K562 (cell line): ENCODE results near the gene C11orf54. TPM values are rescaled to one million over a fixed set of nuclear protein-coding genes. Genes with fewer than 3 reads are reported as not detected.

ENCODE experiments used
- ATAC-seq: fragments of 200-7000 bp; cut with Tn5 transposase; 3 replicates; pipeline ENCODE4 v1.9.1; 2020; ENCODE audit warnings: moderate library complexity
- BruUV-seq: library from RNA; stranded (reverse); fragments of 400-500 nt; replicated peaks from 2 replicates; lab custom pipeline; 2021; lab: Mats Ljungman, UMichigan
- CTCF ChIA-PET: fragments of 300-600 bp; formaldehyde crosslinking; extraction: SDS; loops from one replicate; lab custom pipeline; 2021; ENCODE audit warnings: low intra/inter-chr PET ratio; lab: Yijun Ruan, JAX
- POLR2A ChIA-PET: fragments of 300-600, 350-650 bp; sonication (Branson Sonifier 250); formaldehyde crosslinking; extraction: SDS; loops from one replicate; lab custom pipeline; 2021; ENCODE audit warnings: antibody characterized with exemption, inconsistent platforms; lab: Yijun Ruan, JAX
- DNase-seq, 4 experiments: peaks; one replicate each; pipeline versions ENCODE4 v3.0.0 to v3.0.0-alpha.2; 2011 to 2018; ENCODE audit warnings: low spot score in 3 of 4, mixed read lengths in 3 of 4; ENCODE audit errors: extremely low read depth in 1 of 4
- FAIRE-seq: peaks from 2 replicates; lab custom pipeline; 2011; peaks lifted over from hg19 to GRCh38; lab: Jason Lieb, UNC
- H2AFZ ChIP-seq: 2 replicates; pipeline ENCODE4 v1.6.0; 2011; ENCODE audit warnings: low read depth, low read length, control low read depth, inconsistent platforms
- H3K27ac ChIP-seq: fragments of 200-600 bp; 3 replicates; pipeline ENCODE4 v1.8.0; 2011; ENCODE audit warnings: low read depth, mild to moderate bottlenecking, control low read depth, inconsistent platforms, low read length, moderate library complexity, mixed read lengths; ENCODE audit errors: extremely low read depth
- H3K27me3 ChIP-seq, 2 experiments: fragments of 300-600 bp in 1 of 2; 2 replicates in 1 of 2; 3 replicates in 1 of 2; pipeline versions ENCODE4 v1.6.0 to v1.8.0; 2011; ENCODE audit warnings: inconsistent platforms in 2 of 2, low read length in 2 of 2, mild to moderate bottlenecking in 1 of 2, mixed read lengths in 1 of 2, moderate library complexity in 1 of 2; ENCODE audit not compliant: control insufficient read depth in 2 of 2, insufficient read depth in 2 of 2
- H3K36me3 ChIP-seq: fragments of 300-600 bp; 3 replicates; pipeline ENCODE4 v1.8.0; 2011; ENCODE audit warnings: mild to moderate bottlenecking, low read length, inconsistent platforms; ENCODE audit not compliant: control insufficient read depth, insufficient read depth
- H3K4me1 ChIP-seq, 2 experiments: fragments of 200-600 bp in 1 of 2; replicated peaks in 1 of 2; 2 replicates in 1 of 2; 3 replicates in 1 of 2; pipeline versions ENCODE4 v1.5.1 to v1.8.0; 2011; ENCODE audit warnings: inconsistent platforms in 2 of 2, low read length in 2 of 2, mild to moderate bottlenecking in 1 of 2, mixed read lengths in 1 of 2, moderate library complexity in 1 of 2; ENCODE audit not compliant: control insufficient read depth in 2 of 2, insufficient read depth in 2 of 2
- H3K4me2 ChIP-seq: 2 replicates; pipeline ENCODE4 v1.6.1; 2011; ENCODE audit warnings: low read length, control low read depth, inconsistent platforms, mixed read lengths; ENCODE audit not compliant: insufficient read depth
- H3K4me3 ChIP-seq: fragments of 200-600 bp; sonication (generic), shearing (Covaris generic); 2 replicates; pipeline ENCODE4 v1.5.1; 2016; ENCODE audit warnings: control low read depth, inconsistent platforms
- H3K79me2 ChIP-seq: fragments of 200-600 bp; 3 replicates; pipeline ENCODE4 v1.8.0; 2011; ENCODE audit warnings: low read length, inconsistent platforms; ENCODE audit not compliant: control insufficient read depth, insufficient read depth
- H3K9ac ChIP-seq, 2 experiments: 2 replicates each; pipeline versions ENCODE4 v1.6.0 to v1.6.1; 2011; ENCODE audit warnings: low read depth in 2 of 2, low read length in 2 of 2, control low read depth in 1 of 2, inconsistent platforms in 1 of 2, mild to moderate bottlenecking in 1 of 2, mixed read lengths in 1 of 2; ENCODE audit not compliant: insufficient read depth in 1 of 2
- H3K9me1 ChIP-seq: one replicate; pipeline ENCODE4 v1.6.0; 2011; ENCODE audit warnings: inconsistent platforms, mild to moderate bottlenecking, low read length, moderate library complexity; ENCODE audit not compliant: control insufficient read depth, insufficient read depth
- H3K9me3 ChIP-seq: replicated peaks from 2 replicates; pipeline ENCODE4 v1.5.1; 2011; ENCODE audit warnings: low read depth, low read length, inconsistent platforms; ENCODE audit not compliant: control insufficient read depth, insufficient read depth
- H4K20me1 ChIP-seq: replicated peaks from 2 replicates; pipeline ENCODE4 v1.6.1; 2011; ENCODE audit warnings: low read length, inconsistent platforms, mixed read lengths; ENCODE audit not compliant: control insufficient read depth, insufficient read depth
- ATF4 ChIP-seq: fragments of 450-650 bp; formaldehyde crosslinking; IDR thresholded peaks from 2 replicates; pipeline ENCODE4 v1.4.0; 2022; ENCODE audit warnings: mild to moderate bottlenecking, moderate library complexity
- C11orf30 ChIP-seq: fragments of 450-650 bp; IDR thresholded peaks from 2 replicates; pipeline ENCODE4 v1.6.1; 2016; ENCODE audit warnings: low read depth, mild to moderate bottlenecking
- CEBPB ChIP-seq: fragments of 450-650 bp; IDR thresholded peaks from 2 replicates; pipeline ENCODE4 v1.6.1; 2016; ENCODE audit warnings: missing genetic modification characterization, missing compliant biosample characterization
- CTBP1 ChIP-seq: fragments of 450-650 bp; IDR thresholded peaks from 2 replicates; pipeline ENCODE4 v1.6.1; 2016; ENCODE audit warnings: borderline replicate concordance
- HIVEP1 ChIP-seq: fragments of 250-450 bp; sonication (Bioruptor Pico); IDR thresholded peaks from 2 replicates; pipeline ENCODE4 v1.4.0; 2020; ENCODE audit warnings: mild to moderate bottlenecking
- JUND ChIP-seq, 2 experiments: IDR thresholded peaks; 2 replicates in 1 of 2; 3 replicates in 1 of 2; pipeline ENCODE4 v1.6.1; 2011; ENCODE audit warnings: borderline replicate concordance in 2 of 2, low read depth in 2 of 2, low read length in 2 of 2, improper control_type of control experiment in 1 of 2, missing biosample characterization in 1 of 2, missing genetic modification characterization in 1 of 2, missing genetic modification reagents in 1 of 2
- RFX1 ChIP-seq: fragments of 450-650 bp; IDR thresholded peaks from 2 replicates; pipeline ENCODE4 v1.6.1; 2016; ENCODE audit warnings: mild to moderate bottlenecking, moderate library complexity
- SMARCA4 ChIP-seq: fragments of 450-650 bp; IDR thresholded peaks from 2 replicates; pipeline ENCODE4 v1.6.1; 2016
- TAL1 ChIP-seq: fragments of 450-650 bp; IDR thresholded peaks from 2 replicates; pipeline ENCODE4 v1.6.1; 2016; ENCODE audit warnings: mild to moderate bottlenecking
- TCF3 ChIP-seq: sonication (generic); formaldehyde crosslinking; IDR thresholded peaks from 2 replicates; pipeline ENCODE4 v1.4.0; 2020; ENCODE audit warnings: mild to moderate bottlenecking, missing genetic modification reagents
- ZNF561 ChIP-seq: fragments of 450-650 bp; formaldehyde crosslinking; conservative IDR thresholded peaks from 2 replicates; pipeline ENCODE4 v1.4.0; 2020; ENCODE audit warnings: mild to moderate bottlenecking, moderate library complexity
- ZNF740 ChIP-seq, 3 experiments: fragments of 200-800 bp in 1 of 3; sonication (Bioruptor generic) in 1 of 3; sonication (generic) in 1 of 3; formaldehyde crosslinking in 1 of 3; IDR thresholded peaks; 2 replicates each; pipeline versions ENCODE4 v1.6.1 to v1.8.0; 2016 to 2022; ENCODE audit warnings: mild to moderate bottlenecking in 2 of 3, missing compliant biosample characterization in 2 of 3, missing genetic modification characterization in 2 of 3, missing genetic modification reagents in 1 of 3
- WGBS: fragments of 100-300 bp; shearing (Covaris generic); methylation state at CpG from one replicate; pipeline ENCODE4 v1.1.6; 2016; ENCODE audit warnings: low coverage, mixed read lengths; ENCODE audit not compliant: insufficient coverage; ENCODE audit errors: missing lambda C conversion rate; 5-methylcytosine and 5-hydroxymethylcytosine counted together
- in situ Hi-C: fragments of 300-500 bp; cut with MboI; formaldehyde crosslinking; loops from 4 replicates; pipeline ENCODE4 v1.15.0; 2018; ENCODE audit warnings: inconsistent platforms, mixed read lengths
- intact Hi-C: fragments of 100-400 bp; cut with micrococcal nuclease; formaldehyde crosslinking; loops from 2 replicates; pipeline ENCODE4 v1.14.2; 2022
- polyA plus RNA-seq, 8 experiments: library from polyadenylated mRNA; depleted of rRNA in 4 of 8; stranded (reverse) in 5 of 8; unstranded in 3 of 8; fragments of >200 nt; fragmentation: Nextera tagmentation in 2 of 8; fragmentation: Illumina TruSeq in 1 of 8; extraction: Ambion mirVana in 2 of 8; extraction: Trizol in 1 of 8; gene quantifications; 2 replicates each; pipeline versions ENCODE4 v1.2.1 to v1.2.3, GENCODE V29; 2011 to 2014; ENCODE audit warnings: inconsistent platforms in 1 of 8, missing spikeins in 1 of 8
- total RNA-seq, 7 experiments: library from RNA; depleted of rRNA in 6 of 7; stranded (reverse); fragments of >200 nt in 6 of 7; fragmentation: Illumina TruSeq in 2 of 7; extraction: Trizol in 2 of 7; gene quantifications; 2 replicates each; pipeline versions ENCODE4 v1.2.1 to v1.2.3, GENCODE V29; 2011 to 2021; ENCODE audit warnings: low replicate concordance in 1 of 7
- TF ChIP-seq, protein P1 (sequence below): sonication (generic); formaldehyde crosslinking; IDR thresholded peaks from 2 replicates; pipeline ENCODE4 v1.8.1; 2023; ENCODE audit warnings: missing genetic modification reagents, mild to moderate bottlenecking, borderline replicate concordance

The C11orf54 gene
- total and polyA plus RNA-seq, 9 of the 15 experiments (the other 6 are each of a cell fraction or from before 2014, with no cell fraction given): 13.4 to 33.0 (median 23.1) TPM

- H4K20me1 ChIP-seq: no peaks in the 10 kb centered on the region
- peaks cover 3% of the 10 kb centered on the region; the same call in 1 of the 3 replicates for H3K79me2 ChIP-seq
- peak; percentile 39; the same call in 1 of the 2 replicates for TF ChIP-seq C11orf30
- peak; percentile 59 for TF ChIP-seq RFX1
- 0 out of 2 replicates have a peak, but pooled peaks have one; percentile 11 for TF ChIP-seq SMARCA4
- TF ChIP-seq, protein P1, sequence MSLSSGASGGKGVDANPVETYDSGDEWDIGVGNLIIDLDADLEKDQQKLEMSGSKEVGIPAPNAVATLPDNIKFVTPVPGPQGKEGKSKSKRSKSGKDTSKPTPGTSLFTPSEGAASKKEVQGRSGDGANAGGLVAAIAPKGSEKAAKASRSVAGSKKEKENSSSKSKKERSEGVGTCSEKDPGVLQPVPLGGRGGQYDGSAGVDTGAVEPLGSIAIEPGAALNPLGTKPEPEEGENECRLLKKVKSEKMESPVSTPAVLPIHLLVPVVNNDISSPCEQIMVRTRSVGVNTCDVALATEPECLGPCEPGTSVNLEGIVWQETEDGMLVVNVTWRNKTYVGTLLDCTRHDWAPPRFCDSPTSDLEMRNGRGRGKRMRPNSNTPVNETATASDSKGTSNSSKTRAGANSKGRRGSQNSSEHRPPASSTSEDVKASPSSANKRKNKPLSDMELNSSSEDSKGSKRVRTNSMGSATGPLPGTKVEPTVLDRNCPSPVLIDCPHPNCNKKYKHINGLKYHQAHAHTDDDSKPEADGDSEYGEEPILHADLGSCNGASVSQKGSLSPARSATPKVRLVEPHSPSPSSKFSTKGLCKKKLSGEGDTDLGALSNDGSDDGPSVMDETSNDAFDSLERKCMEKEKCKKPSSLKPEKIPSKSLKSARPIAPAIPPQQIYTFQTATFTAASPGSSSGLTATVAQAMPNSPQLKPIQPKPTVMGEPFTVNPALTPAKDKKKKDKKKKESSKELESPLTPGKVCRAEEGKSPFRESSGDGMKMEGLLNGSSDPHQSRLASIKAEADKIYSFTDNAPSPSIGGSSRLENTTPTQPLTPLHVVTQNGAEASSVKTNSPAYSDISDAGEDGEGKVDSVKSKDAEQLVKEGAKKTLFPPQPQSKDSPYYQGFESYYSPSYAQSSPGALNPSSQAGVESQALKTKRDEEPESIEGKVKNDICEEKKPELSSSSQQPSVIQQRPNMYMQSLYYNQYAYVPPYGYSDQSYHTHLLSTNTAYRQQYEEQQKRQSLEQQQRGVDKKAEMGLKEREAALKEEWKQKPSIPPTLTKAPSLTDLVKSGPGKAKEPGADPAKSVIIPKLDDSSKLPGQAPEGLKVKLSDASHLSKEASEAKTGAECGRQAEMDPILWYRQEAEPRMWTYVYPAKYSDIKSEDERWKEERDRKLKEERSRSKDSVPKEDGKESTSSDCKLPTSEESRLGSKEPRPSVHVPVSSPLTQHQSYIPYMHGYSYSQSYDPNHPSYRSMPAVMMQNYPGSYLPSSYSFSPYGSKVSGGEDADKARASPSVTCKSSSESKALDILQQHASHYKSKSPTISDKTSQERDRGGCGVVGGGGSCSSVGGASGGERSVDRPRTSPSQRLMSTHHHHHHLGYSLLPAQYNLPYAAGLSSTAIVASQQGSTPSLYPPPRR: no peak
- TF ChIP-seq HIVEP1 (CRISPR knock-in tag): no peak
- peak; percentile 56 for TF ChIP-seq ATF4
- TF ChIP-seq CTBP1: 0 out of 2 replicates have a peak, but pooled peaks have one; percentile 18
- peak; percentile 29; the same call in 1 of the 2 replicates for TF ChIP-seq JUND (IDR thresholded peaks at IDR 0.05; ENCODE audit: borderline replicate concordance, low read depth, low read length)
- no peak for TF ChIP-seq JUND (tag; IDR thresholded peaks at IDR 0.05; ENCODE audit: borderline replicate concordance, low read depth, low read length)
- peak; percentile 88 for TF ChIP-seq CEBPB
- TF ChIP-seq ZNF561 (CRISPR knock-in tag): no peak
- TF ChIP-seq ZNF740 (CRISPR knock-in tag; IDR thresholded peaks at IDR 0.05): no peak
- TF ChIP-seq ZNF740 (tag; IDR thresholded peaks at IDR 0.05): no peak
- peak; percentile 49 for TF ChIP-seq TCF3 (CRISPR knock-in tag)
- TF ChIP-seq TAL1: peak; percentile 40
Observed at GRCh38 chr11:93796441-93797231, 55.2 kb downstream of the C11orf54 start.

More at GRCh38 chr11:93796441-93797231, 55.2 kb downstream of the C11orf54 start:
- H3K4me1 ChIP-seq: peaks cover 0 to 5% of the 10 kb centered on the region in 2 experiments; a peak in 1 of 5 replicates
- DNase-seq (no peak), ATAC-seq (peak; percentile 80), FAIRE-seq (no peak)
- no peaks in the 10 kb centered on the region for H3K9me1 ChIP-seq
- BruUV-seq: no TSS peak
- ChIA-PET CTCF (no interaction called here), POLR2A (interaction anchor here (2.2 to 2.7 kb wide), 2 partner anchors 13 to 55 kb away, joined by 8 to 16 read pairs; partner anchors contain the start of genes C11orf54, MED17 and TAF1D)
- peaks cover 93% of the 10 kb centered on the region for H3K36me3 ChIP-seq
- no peak overlapping the region for H3K9ac ChIP-seq
- in situ Hi-C loops (no loop called here), intact Hi-C loops (no loop called here)
- no peaks in the 10 kb centered on the region for H3K27me3 ChIP-seq
- peak overlapping the region; percentile 21; the same call in 1 of the 3 replicates for H3K27ac ChIP-seq
- 63% methylated on average over 6 of the region's 6 CpGs for WGBS
- H3K4me2 ChIP-seq: no peak overlapping the region
- no peak overlapping the region for H3K4me3 ChIP-seq
- no peaks in the 10 kb centered on the region for H3K9me3 ChIP-seq
- no peak overlapping the region for H2AFZ ChIP-seq
